ENCODE data around the gene CNGA4. TPM values are rescaled to one million over a fixed set of nuclear protein-coding genes. Genes with fewer than 3 reads are reported as not detected.

The CNGA4 gene
- total RNA-seq, 4 donors from 2014 or later, result 0.85 to 1.1 TPM; not detected in 2

GRCh38 chr11:6284250-6284649 is 45.4 kb downstream of the CNGA4 start:
- H3K9me3 ChIP-seq, result no peaks in the 10 kb centered on the region
- no peaks in the 10 kb centered on the region for H3K27me3 ChIP-seq
- no peaks in the 10 kb centered on the region for H3K36me3 ChIP-seq
- no peaks in the 10 kb centered on the region for H3K4me1 ChIP-seq
- TF ChIP-seq, protein P1, sequence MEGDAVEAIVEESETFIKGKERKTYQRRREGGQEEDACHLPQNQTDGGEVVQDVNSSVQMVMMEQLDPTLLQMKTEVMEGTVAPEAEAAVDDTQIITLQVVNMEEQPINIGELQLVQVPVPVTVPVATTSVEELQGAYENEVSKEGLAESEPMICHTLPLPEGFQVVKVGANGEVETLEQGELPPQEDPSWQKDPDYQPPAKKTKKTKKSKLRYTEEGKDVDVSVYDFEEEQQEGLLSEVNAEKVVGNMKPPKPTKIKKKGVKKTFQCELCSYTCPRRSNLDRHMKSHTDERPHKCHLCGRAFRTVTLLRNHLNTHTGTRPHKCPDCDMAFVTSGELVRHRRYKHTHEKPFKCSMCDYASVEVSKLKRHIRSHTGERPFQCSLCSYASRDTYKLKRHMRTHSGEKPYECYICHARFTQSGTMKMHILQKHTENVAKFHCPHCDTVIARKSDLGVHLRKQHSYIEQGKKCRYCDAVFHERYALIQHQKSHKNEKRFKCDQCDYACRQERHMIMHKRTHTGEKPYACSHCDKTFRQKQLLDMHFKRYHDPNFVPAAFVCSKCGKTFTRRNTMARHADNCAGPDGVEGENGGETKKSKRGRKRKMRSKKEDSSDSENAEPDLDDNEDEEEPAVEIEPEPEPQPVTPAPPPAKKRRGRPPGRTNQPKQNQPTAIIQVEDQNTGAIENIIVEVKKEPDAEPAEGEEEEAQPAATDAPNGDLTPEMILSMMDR (IDR thresholded peaks at IDR 0.05), result no peak
- TF ChIP-seq POLR2A (IDR thresholded peaks at IDR 0.05), result no peak
- no peak overlapping the region for H3K27ac ChIP-seq
- DNase-seq, result no peak
- H3K4me3 ChIP-seq, result no peak overlapping the region

DNA sequence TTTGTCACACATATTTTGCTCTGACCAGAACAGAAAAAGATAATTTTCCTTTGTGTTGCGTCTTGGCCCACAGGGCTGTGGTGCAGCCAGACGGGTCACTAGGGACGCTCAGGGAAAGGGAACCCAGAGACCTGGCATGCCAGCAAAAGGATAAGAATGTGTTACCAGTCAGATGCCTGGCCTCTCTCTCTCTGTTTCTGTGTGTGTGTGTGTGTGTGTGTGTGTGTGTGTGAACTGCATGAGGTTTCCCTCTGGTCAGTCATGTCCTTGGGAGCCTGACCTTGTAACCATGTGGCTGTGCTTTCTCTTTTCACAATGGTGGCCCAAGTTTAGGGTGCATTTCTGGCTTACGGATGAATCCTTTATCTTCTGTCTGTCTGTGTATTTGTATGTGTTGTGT is 46.1 kb downstream of the CNGA4 start:
- TF ChIP-seq POLR2A (IDR thresholded peaks at IDR 0.05), result no peak
- TF ChIP-seq, protein P1 (IDR thresholded peaks at IDR 0.05), result no peak
- H3K9me3 ChIP-seq, result no peaks in the 10 kb centered on the region
- H3K27ac ChIP-seq, result no peak overlapping the region
- no peaks in the 10 kb centered on the region for H3K4me1 ChIP-seq
- H3K4me3 ChIP-seq, result no peak overlapping the region
- H3K36me3 ChIP-seq, result no peaks in the 10 kb centered on the region
- no peaks in the 10 kb centered on the region for H3K27me3 ChIP-seq
- no peak for DNase-seq

Other genes starting within 250 kb of the CNGA4 start
- gene OR56A4, start 232.1 kb upstream of the CNGA4 start, total RNA-seq, result not detected
- gene OR56A1, start 208.3 kb upstream of the CNGA4 start, total RNA-seq, result not detected
- gene OR56B4, start 131.4 kb upstream of the CNGA4 start, total RNA-seq, result not detected
- gene OR52B2, start 68.8 kb upstream of the CNGA4 start, total RNA-seq, result 1 to 10 TPM in 1 of 4 donors, not detected in 3; 1.7 TPM
- gene OR52W1, start 39.9 kb upstream of the CNGA4 start, total RNA-seq, result not detected
- not detected for gene C11orf42, start 33.5 kb upstream of the CNGA4 start, total RNA-seq
- 100 to 1,000 TPM; 135 to 484 (median 279) TPM for gene FHIP1B, start 4.5 kb upstream of the CNGA4 start, total RNA-seq
- not detected for gene CCKBR, start 20.7 kb downstream of the CNGA4 start, total RNA-seq
- 10 to 100 TPM in 3 of 4 donors, 1 to 10 TPM in 1; 6.5 to 40.4 (median 17.2) TPM for gene CAVIN3, start 81.4 kb downstream of the CNGA4 start, total RNA-seq
- 10 to 100 TPM; 11.6 to 78.3 (median 55.7) TPM for gene SMPD1, start 151.4 kb downstream of the CNGA4 start, total RNA-seq
- gene APBB1, start 180.0 kb downstream of the CNGA4 start, total RNA-seq, result 10 to 100 TPM in 3 of 4 donors, 1 to 10 TPM in 1; 9.8 to 31.4 (median 15.0) TPM
- gene HPX, start 201.9 kb downstream of the CNGA4 start, total RNA-seq, result 10 to 100 TPM in 1 of 4 donors, 1 to 10 TPM in 2, not detected in 1; 2.2 to 10.1 (median 5.3) TPM
- gene TRIM3, start 234.9 kb downstream of the CNGA4 start, total RNA-seq, result 100 to 1,000 TPM in 3 of 4 donors, 10 to 100 TPM in 1; 21.5 to 159 (median 123) TPM
- gene ARFIP2, start 242.2 kb downstream of the CNGA4 start, total RNA-seq, result 100 to 1,000 TPM; 104 to 140 (median 133) TPM
- 10 to 100 TPM; 57.1 to 73.3 (median 66.6) TPM for gene TIMM10B, start 242.4 kb downstream of the CNGA4 start, total RNA-seq

Data from Peyer's patch (tissue), 4 donors.